ENCODE measurements around the gene PSMG3. TPM values are rescaled to one million over a fixed set of nuclear protein-coding genes. Genes with fewer than 3 reads are reported as not detected.

PSMG3 gene
- total RNA-seq, 4 donors from 2014 or later, result 26.8 to 33.2 (median 29.3) TPM

DNA sequence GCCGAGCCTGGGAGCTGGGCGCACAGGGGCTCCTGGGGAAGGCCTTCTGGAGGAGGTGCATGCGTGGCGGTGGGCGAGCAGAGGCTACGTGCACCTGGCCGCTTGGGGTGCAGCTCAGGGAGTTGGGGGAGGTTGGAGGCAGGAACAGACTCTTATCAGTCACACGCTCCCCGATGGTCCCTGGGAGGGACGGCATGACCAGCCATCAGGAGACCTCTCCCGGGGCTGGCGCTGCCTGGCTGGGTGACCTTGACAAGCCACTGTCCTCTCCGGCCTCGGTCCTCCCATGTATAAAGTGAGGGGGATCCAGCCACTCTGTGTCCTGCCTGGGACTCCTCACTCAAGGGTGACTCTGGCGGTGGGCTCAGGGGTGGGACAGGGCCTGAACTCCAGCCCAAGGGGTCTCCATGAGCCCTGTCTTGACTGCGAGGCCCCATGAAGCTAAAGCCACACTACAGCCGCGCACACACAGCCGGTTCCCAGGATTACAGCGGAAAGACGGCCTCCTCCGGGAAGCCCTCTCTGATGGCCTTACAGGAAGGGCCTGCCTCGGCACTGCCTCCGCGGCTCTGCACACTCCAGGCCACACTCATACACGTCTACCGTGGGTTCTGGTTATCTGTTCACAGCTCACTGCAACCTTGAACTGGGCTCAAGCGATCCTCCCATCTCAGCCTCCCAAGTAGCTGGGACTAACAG is 16.2 kb downstream of the PSMG3 start:
- Histone ChIP-seq H3K4me3 (no peak overlapping the region), H3K36me3 (no peaks in the 10 kb centered on the region), H3K27ac (replicated peaks in 1 of 4) (no peak overlapping the region), H3K9me3 (no peaks in the 10 kb centered on the region), H3K27me3 (peaks cover 0 to 21% (median 0%) of the 10 kb centered on the region in 4 donors), H3K4me1 (peaks cover 14 to 26% (median 15%) of the 10 kb centered on the region in 4 donors)
- intact Hi-C loops (cut with DNase I), result no loop called here
- 90% methylated on average over 25 of the region's 28 CpGs for WGBS
- no peak for TF ChIP-seq EP300 (IDR thresholded peaks at IDR 0.05)
- no peak for DNase-seq (ENCODE audit: extremely low spot score)

- DNase-seq (ENCODE audit: extremely low spot score), result no peak
- peaks cover 14 to 17% (median 15%) of the 10 kb centered on the region in 4 donors for H3K4me1 ChIP-seq
- no peak overlapping the region for H3K4me3 ChIP-seq
- intact Hi-C loops (cut with DNase I), result no loop called here
- no peak overlapping the region for H3K27ac ChIP-seq (replicated peaks in 1 of 4)
- no peaks in the 10 kb centered on the region for H3K9me3 ChIP-seq
- no peak for TF ChIP-seq POLR2AphosphoS5 (IDR thresholded peaks at IDR 0.05)
- no peak for TF ChIP-seq EP300 (IDR thresholded peaks at IDR 0.05)
- peaks cover 0 to 13% (median 0%) of the 10 kb centered on the region in 4 donors for H3K27me3 ChIP-seq
- WGBS, result 84% methylated on average over 7 of the region's 7 CpGs
- H3K36me3 ChIP-seq, result no peaks in the 10 kb centered on the region
Observed at GRCh38 chr7:1552200-1552599, 17.6 kb downstream of the PSMG3 start.

- Histone ChIP-seq H3K4me3 (no peak overlapping the region), H3K27ac (replicated peaks in 1 of 4) (no peak overlapping the region), H3K27me3 (peaks cover 0 to 5% (median 0%) of the 10 kb centered on the region in 4 donors), H3K36me3 (no peaks in the 10 kb centered on the region), H3K4me1 (peaks cover 8 to 16% (median 11%) of the 10 kb centered on the region in 4 donors), H3K9me3 (no peaks in the 10 kb centered on the region)
- 93% methylated on average over 15 of the region's 17 CpGs for WGBS
- intact Hi-C loops (cut with DNase I), result no loop called here
- TF ChIP-seq EP300 (IDR thresholded peaks at IDR 0.05) (no peak), POLR2A (IDR thresholded peaks at IDR 0.05; ENCODE audit: low read depth) (no peak), POLR2AphosphoS5 (IDR thresholded peaks at IDR 0.05) (no peak), CTCF (IDR thresholded peaks at IDR 0.05) (no peak)
- no peak for DNase-seq (ENCODE audit: extremely low spot score)
Observed at GRCh38 chr7:1550846-1551155, 19.0 kb downstream of the PSMG3 start.

DNA sequence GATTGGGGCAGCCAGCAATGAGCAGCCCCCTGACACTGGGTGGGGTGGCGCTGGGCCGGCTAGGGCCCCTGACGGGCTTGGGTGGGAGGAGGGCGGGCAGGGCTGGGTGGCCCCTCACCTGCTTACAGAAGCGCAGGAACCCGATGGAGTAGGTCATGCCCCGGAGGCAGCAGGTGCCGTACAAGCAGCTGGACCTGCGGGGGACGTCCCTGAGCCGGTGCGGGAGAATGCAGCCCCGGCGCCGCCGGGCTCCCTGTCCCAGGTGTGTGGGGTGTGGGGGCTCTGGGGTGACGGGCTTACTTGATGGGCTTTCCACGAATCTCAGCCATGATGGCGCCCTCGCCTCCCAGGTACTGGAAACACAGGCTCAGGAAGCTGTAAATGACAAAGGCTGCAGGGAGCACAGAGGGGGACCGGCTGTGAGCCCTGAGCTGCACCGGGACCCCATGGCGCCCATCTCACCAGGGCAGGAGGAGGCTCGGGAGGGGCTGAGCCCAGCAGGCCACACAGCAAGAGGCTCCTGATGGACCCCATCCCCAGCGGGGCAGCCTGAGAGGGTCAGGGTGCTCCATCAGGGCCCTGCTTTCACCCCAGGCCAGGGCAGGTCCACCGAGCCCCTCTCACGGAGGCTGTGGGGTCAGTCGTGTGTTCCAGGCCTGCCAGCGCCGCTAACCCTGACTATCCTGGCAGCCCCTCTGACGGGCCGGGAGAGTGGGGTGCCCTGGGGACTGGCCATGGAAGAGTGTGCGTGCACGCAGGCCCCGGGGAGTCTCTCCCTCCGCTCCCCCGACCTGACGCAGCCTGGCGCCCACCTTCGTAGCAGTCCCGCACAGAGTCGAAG is 19.6 kb downstream of the PSMG3 start:
- DNase-seq (ENCODE audit: extremely low spot score), result no peak
- intact Hi-C loops (cut with DNase I), result no loop called here
- no peaks in the 10 kb centered on the region for H3K27me3 ChIP-seq
- no peaks in the 10 kb centered on the region for H3K9me3 ChIP-seq
- WGBS, result 86% methylated on average over 21 of the region's 42 CpGs
- no peak for TF ChIP-seq POLR2AphosphoS5 (IDR thresholded peaks at IDR 0.05)
- no peak for TF ChIP-seq POLR2A (IDR thresholded peaks at IDR 0.05; ENCODE audit: low read depth)
- TF ChIP-seq EP300 (IDR thresholded peaks at IDR 0.05), result no peak
- TF ChIP-seq CTCF (IDR thresholded peaks at IDR 0.05), result no peak
- peaks cover 0 to 2% (median under 1%) of the 10 kb centered on the region in 4 donors for H3K36me3 ChIP-seq
- no peak overlapping the region for H3K27ac ChIP-seq (replicated peaks in 1 of 4)
- H3K4me3 ChIP-seq, result no peak overlapping the region
- H3K4me1 ChIP-seq, result peaks cover 3 to 12% (median 10%) of the 10 kb centered on the region in 4 donors

DNA sequence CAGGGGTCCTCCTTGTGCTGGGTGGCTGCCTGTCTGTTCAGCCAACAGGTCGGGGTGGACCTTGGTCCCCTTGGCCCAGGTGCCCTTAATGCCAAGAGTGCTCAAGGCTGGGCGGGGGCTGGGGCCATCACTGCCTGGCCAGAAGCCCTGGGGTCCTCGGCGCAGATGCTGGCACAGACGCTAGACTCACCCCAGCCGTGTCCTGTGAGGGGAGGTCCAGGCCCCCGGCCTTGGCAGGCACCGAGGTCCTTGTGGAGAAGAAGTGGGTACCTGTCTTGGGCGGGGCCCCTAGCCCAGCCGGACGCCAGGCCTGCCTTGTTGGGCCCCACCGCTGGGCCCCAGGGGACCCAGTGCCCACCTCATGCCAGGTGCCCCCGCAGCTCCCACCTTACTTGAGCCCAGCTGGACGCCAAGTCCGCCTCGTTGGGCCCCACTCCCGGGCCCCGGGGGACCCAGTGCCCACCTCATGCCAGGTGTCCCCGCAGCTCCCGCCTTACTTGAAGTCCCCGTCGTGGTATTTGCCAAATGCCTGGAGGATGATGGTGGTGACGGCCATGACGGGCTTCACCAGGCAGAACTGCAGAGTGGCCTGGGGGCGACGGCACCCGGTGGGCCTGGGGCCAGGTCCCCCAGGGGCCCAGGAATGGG is 20.4 kb downstream of the PSMG3 start:
- TF ChIP-seq EP300 (IDR thresholded peaks at IDR 0.05) (no peak), POLR2AphosphoS5 (IDR thresholded peaks at IDR 0.05) (no peak), POLR2A (IDR thresholded peaks at IDR 0.05; ENCODE audit: low read depth) (no peak), CTCF (IDR thresholded peaks at IDR 0.05) (no peak)
- intact Hi-C loops (cut with DNase I), result no loop called here

More for the DNA sequence above, 20.4 kb downstream of the PSMG3 start:
- no peaks in the 10 kb centered on the region for H3K9me3 ChIP-seq
- peaks cover 0 to 8% (median 6%) of the 10 kb centered on the region in 4 donors for H3K4me1 ChIP-seq
- H3K27ac ChIP-seq (replicated peaks in 1 of 4), result no peak overlapping the region
- DNase-seq (ENCODE audit: extremely low spot score), result no peak
- peaks cover 0 to 9% (median 7%) of the 10 kb centered on the region in 4 donors for H3K36me3 ChIP-seq
- H3K4me3 ChIP-seq, result no peak overlapping the region
- 82% methylated on average over 5 of the region's 27 CpGs for WGBS
- H3K27me3 ChIP-seq, result no peaks in the 10 kb centered on the region

Measured in esophagus muscularis mucosa (tissue), 4 donors.